Posterior vena cava (tissue), 2 donors: ENCODE data around the gene CMTR1. TPM values are rescaled to one million over a fixed set of nuclear protein-coding genes. Genes with fewer than 3 reads are reported as not detected.

Experiments
- DNase-seq: peaks from one replicate; pipeline ENCODE4 v3.0.0-alpha.2; 2020; ENCODE audit warnings: low spot score
- intact Hi-C, 2 donors: fragments of 100-400 bp; cut with DNase I; formaldehyde crosslinking; loops; one replicate each; pipeline versions ENCODE4 v1.14.1 to v1.14.2; 2022 to 2023
- total RNA-seq, 2 donors: library from RNA; stranded (reverse); fragmentation: NEBNext Ultra II Directional; extraction: Animal tissue kit (Norgen Biotek cat#: 25700); gene quantifications; one replicate each; pipeline ENCODE4 v1.2.1, GENCODE V29; 2021
- donor health status: DM: yes; HTN: yes; CAD: no.
- donor health status: DM: yes; HTN: yes; CAD: no.

CMTR1 gene
- total RNA-seq, 2 donors from 2014 or later, result 24.0 to 27.9 TPM

- intact Hi-C loops, result no loop called here
- no peak for DNase-seq
Measured at GRCh38 chr6:37501632-37502491, 68.8 kb downstream of the CMTR1 start.

- intact Hi-C loops, result no loop called here
- DNase-seq, result no peak
Measured at GRCh38 chr6:37502703-37503291, 69.8 kb downstream of the CMTR1 start.

- no peak for DNase-seq
- intact Hi-C loops, result no loop called here
Measured at GRCh38 chr6:37503309-37503965, 70.4 kb downstream of the CMTR1 start.

GRCh38 chr6:37504024-37504423, 71.0 kb downstream of the CMTR1 start:
- DNase-seq, result no peak
- intact Hi-C loops, result no loop called here

GRCh38 chr6:37506479-37506878, 73.5 kb downstream of the CMTR1 start:
- intact Hi-C loops, result no loop called here
- no peak for DNase-seq

- no peak for DNase-seq
- intact Hi-C loops, result no loop called here
Measured at GRCh38 chr6:37507077-37507476, 74.1 kb downstream of the CMTR1 start.

GRCh38 chr6:37507690-37508421, 74.8 kb downstream of the CMTR1 start:
- intact Hi-C loops, result no loop called here
- no peak for DNase-seq

GRCh38 chr6:37511201-37511600, 78.2 kb downstream of the CMTR1 start:
- intact Hi-C loops, result loop anchor here in 1 of 2 donors (5.0 kb wide), 1 partner anchor 1974 kb away; no protein-coding TSS in a partner anchor
- no peak for DNase-seq

DNA sequence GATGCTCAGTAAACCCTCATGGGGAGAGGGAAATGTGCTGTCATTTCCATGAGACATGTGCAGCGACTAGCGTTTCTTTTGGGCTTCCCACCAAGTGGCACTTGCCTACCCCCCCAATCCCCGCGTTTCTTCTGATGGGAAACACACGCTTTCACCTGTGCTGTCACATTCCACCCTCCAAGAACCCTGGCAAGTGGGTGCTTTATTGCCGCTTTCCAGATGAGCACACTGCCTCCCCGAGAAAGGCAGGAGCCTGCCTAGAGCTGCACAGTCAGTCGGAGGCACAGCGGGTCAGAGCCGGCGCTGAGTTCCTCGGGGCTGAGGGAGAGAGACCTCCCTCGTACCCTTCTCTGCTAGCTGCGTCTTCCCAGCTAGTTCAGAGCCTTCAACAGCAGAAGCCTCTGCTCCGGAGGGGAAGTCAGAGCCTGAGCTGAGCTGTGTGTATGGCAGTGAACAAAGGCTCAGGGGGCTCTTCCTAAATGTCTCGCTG, 78.9 kb downstream of the CMTR1 start:
- intact Hi-C loops, result loop anchor here in 1 of 2 donors (5.0 kb wide), 1 partner anchor 1975 kb away; no protein-coding TSS in a partner anchor
- no peak for DNase-seq

DNA sequence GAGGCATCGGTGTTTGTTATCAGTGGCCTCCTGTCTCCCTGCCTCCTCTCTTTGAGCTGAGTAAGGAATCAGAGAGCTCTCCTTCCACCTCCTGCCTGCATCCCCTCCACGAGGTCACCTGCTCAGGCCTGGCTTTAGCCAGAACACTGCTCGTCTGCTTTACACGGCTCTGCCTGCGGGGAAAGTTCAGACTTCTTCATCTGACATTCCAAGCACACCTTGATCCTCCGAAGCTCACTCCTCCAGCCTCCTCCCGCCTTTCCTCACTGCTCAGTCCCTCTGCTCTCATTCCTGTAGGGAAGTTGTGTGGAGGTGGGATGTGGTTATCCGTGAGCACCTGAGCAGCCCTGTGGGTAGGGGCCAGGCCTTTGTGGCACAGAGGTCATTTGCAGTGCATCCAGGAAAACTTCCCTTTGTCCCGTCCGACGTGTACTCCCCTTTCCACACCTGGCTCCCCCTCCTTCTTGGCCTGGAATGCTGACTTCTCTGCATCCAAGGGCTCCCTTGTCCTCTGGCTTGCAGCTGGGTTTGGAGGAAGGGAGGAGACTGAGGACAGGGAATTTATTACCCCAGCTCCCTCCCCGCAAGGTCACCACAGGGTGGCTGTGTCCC, 79.5 kb downstream of the CMTR1 start:
- intact Hi-C loops, result loop anchor here in 1 of 2 donors (5.0 kb wide), 1 partner anchor 1975 kb away; no protein-coding TSS in a partner anchor
- no peak for DNase-seq

GRCh38 chr6:37513155-37513554, 80.1 kb downstream of the CMTR1 start:
- intact Hi-C loops, result loop anchor here in 1 of 2 donors (5.0 kb wide), 1 partner anchor 1976 kb away; no protein-coding TSS in a partner anchor
- no peak for DNase-seq

GRCh38 chr6:37513576-37513975, 80.6 kb downstream of the CMTR1 start:
- DNase-seq, result no peak
- intact Hi-C loops, result loop anchor here in 1 of 2 donors (5.0 kb wide), 1 partner anchor 1976 kb away; no protein-coding TSS in a partner anchor

DNA sequence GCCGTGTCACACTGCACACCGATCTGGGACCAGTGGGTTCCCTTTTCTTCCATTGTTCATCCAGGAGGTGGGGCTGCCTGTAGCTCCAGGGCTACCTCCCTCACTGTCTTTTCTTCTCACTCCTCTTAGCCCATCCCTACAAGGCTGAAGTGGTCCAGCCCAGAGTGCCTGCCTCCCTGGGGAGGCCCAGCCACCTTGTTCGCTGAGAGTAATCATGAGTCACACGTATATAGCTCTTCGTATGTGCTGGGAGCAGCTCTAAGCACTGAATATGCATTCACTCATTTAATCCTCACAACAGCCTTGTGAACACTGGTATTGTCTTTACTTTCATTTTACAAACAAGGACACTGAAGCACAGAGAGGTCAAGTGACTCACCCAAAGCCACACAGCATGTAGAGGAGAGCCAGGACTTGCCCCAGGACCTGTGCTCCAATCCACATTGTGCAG, 81.3 kb downstream of the CMTR1 start:
- DNase-seq, result no peak
- intact Hi-C loops, result loop anchor here in 1 of 2 donors (5.0 kb wide), 1 partner anchor 1977 kb away; no protein-coding TSS in a partner anchor

DNA sequence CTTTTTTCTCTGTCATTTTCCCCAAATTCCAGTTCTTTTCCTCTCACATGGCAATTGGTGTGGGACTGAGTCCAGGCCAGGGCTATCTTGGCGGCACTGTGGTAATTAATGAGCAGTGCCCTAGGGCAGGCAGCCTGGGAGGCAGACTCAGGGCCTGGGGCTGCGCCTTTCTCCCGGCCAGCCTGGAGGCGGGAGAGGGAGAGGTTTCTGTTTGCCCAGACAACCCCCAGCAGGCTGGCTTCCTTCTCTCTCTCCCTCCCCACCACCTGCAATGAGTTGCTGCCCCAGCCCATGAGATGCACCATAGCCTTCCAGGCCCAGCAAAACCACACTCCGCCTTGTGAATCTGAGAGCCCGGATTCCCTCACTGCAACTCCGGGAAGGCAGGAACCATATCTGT, 81.8 kb downstream of the CMTR1 start:
- no peak for DNase-seq
- intact Hi-C loops, result loop anchor here in 1 of 2 donors (5.0 kb wide), 2 partner anchors 1367 to 1978 kb away; no protein-coding TSS in a partner anchor

DNA sequence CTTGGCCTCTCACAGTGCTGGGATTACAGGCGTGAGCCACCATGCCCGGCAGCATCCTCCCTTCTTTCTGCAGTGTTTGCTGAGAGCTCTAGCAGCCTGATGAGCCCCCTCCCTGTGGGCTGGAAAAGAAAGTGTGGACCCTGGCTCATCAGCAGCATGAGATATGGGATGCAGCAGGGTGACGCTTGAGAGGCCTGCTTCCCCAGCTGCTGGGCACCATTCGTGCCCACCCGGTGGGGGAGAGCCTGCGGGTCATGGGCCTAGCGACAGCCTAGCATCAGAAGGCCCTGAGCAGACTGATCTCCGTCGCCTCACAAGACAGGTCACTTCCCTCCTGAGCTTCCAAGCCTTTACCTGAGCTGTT, 82.7 kb downstream of the CMTR1 start:
- intact Hi-C loops, result loop anchor here in 1 of 2 donors (5.0 kb wide), 1 partner anchor 1367 kb away; no protein-coding TSS in a partner anchor
- DNase-seq, result no peak

- intact Hi-C loops, result loop anchor here in 1 of 2 donors (5.0 kb wide), 1 partner anchor 1366 kb away; no protein-coding TSS in a partner anchor
- DNase-seq, result no peak
Measured at GRCh38 chr6:37516076-37516919, 83.3 kb downstream of the CMTR1 start.

GRCh38 chr6:37516920-37517405, 83.9 kb downstream of the CMTR1 start:
- DNase-seq, result no peak
- intact Hi-C loops, result loop anchor here in 1 of 2 donors (5.0 kb wide), 1 partner anchor 1365 kb away; no protein-coding TSS in a partner anchor
